DMS79 (cell line): Measurements from ENCODE around the gene PDHB.
"Not testable (repeated sequence)": the region's sequence is repeated elsewhere in the genome, so short reads cannot be mapped to it uniquely, and the experiment has no call there.

ENCODE experiments used
- DNase-seq: peaks from one replicate; lab custom pipeline; 2025; lab: John Stamatoyannopoulos, UW

The PDHB gene

DNA sequence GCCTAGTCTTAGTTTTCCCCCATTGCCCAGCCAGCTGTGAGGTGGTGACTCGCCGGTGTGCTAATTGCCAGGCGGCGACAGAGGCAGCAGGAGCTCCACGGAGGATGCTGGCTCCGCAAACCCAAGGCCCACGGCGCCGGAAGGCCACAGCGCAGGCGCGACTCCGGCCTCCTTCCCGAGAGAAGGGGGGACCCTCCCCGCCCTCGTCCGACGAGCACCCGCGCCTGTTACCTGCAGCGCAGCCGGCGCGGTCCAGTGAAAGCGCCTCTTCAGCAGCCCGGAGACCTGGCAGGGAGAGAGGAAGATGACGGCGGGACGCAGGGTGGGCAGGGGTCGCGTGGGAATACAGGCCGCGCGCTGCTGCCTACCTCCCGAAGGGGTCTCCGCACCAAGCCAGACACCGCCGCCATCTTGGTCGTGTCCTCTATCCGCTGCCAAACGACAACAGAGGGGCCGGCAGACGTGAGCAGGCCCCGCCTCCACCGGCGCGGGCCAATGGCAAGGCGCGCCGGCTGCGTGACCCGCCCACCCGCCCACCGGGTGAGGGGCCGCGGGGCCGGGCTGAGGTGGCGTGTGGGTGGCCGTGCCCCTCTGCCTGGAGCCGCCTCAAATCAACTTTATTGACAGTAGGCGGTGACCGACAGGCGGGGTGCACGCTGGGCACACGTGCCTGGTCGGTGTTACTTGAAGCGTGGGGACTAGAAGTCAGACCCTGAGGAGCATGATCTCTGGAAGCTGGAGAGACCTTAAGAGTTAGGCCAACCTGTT lies at the start of gene PDHB:
Gene PDHB, minus strand, starts transcription at position 433 of the 768 bp plus-strand sequence. Its CDS starts 23 bp downstream, at position 410.
- DNase-seq: peak; percentile 40

DNA sequence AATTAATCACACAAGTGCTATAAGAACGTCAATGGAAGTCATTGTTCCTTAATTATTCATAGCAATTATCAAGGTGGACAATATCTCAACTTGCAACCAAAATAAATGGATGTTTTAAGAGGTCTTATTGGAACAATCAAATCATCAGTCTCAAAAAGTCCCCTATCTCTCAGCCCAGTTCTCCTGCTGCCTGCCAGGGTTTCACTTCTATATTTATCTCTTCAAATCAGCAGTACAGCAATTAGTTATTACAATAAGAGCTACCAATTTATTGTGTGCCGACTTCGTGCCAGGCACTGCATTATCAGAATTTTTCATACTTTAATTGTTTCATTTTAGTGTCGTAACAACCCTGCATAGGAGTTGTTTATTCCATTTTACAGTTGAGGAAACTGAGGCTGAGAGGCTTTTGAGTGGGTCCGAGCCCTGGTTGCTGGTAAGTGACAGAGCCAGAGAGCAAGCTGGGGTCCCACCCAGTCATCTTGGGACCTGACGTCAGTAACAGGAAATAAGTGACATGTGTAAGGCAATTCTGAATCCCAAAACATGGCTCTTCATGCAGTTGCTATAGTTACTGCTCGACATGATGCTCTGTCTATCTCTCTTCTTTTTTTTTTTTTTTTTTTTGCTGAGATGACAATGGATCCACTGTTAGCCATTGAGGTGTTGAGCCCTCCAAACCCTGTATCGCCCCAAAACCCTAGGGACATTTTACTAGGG lies 49.4 kb upstream of the PDHB start:
- DNase-seq: no peak

DNA sequence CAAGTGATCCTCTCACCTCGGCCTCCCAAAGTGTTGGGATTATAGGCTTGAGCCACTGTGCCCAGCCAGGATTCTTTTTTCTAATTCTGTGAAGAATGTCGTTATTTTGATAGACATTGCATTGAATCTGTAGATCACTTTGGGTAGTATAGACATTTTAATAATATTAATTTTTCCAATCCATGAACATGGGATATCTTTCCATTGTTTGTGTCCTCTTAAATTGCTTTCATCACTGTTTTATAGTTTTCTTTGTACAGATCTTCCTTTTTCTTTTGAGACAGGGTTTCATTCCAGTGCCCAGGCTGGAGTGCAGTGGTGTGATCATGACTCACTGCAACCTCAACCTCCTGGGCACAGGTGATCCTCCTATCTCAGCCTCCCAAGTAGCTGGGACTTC lies 46.7 kb upstream of the PDHB start:
- DNase-seq: no peak

DNA sequence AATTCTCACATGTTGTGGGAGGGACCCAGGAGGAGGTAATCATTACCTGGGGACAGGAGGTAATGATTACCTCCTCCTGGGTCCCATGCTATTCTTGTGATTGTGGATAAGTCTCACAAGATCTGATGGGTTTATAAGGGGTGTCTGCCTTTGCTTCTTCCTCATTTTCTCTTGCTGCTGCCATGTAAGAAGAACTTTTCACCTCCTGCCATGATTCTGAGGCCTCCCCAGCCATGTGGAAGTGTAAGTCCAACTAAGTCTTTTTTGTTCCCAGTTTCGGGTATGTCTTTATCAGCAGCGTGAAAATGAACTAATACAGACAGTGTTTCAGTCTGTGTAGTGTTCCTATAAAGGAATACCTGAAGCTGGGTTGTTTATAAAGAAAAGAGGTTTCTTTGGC lies 45.1 kb upstream of the PDHB start:
- DNase-seq: no peak

DNA sequence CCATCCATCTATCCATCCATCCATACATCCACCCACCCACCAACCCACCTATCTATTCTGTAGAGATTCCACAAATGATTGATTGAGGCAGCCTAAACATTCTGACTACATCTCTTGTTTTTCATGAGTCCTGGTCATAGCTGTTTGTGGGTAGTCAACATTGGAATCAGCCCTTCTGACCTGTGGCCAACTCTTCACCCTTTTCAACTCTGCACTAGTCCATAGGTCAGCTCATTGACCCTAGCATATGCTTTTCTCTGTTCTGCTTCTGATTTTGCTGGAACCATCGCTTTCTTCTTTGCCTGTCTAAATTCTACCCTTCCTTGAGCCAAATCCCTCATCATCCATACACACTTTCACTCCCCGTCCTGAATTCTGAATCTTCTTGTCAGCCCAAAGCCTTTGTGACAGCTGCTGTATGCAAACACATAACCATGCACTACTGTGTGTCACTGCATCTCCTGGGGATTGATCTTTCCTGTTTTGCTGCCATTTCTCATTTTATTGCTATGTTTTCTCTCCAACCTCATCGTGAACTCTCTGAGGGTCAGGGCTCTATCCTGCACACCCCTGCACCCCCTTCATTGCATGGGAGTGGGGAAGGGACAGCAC lies 41.4 kb upstream of the PDHB start:
- DNase-seq: no peak

DNA sequence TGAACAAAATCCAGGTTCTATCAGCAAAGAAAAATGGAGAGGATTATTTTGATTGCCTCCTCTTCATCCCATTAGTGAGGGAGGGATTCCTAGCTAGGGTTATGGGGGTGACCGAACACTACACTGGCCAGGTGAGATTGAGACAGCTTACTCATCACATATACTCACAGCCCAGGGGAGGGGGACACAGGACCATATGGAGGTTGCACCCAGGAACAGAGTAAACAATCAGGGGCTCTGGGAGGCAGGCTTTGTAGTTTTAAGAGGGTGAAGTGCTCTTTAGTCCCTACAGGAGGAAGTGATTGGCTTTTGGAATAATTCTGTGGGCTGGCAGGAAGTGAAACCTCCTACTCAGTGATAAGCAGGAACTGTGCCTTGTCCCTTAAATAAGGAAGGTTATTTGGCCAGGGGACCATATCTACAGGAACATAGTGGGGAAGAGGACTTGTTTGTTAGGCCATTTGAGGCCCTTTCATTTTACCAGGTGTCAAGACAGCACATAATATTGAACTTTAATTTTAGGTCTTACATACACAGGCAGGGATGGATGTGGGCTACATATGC lies 40.8 kb upstream of the PDHB start:
- no peak for DNase-seq

DNA sequence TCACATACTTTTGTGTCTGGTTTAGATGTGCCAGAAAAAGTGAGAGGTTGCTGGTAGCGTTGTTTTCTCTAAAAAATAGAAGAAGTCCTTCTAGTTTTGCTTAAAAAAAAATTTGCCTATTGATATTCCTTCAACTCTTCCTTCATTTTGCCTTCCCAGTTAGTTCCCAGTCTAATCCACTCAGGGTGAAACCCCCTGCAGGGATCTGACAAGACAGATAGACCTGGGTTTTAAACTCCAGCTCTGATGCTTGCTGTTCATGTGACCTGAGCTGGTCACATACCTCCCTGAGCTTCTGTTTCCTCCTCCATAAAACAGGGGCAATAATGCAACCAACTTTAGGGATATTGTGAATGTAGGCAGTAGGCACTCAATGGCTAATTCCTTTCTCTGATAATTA lies 39.6 kb upstream of the PDHB start:
- no peak for DNase-seq

DNA sequence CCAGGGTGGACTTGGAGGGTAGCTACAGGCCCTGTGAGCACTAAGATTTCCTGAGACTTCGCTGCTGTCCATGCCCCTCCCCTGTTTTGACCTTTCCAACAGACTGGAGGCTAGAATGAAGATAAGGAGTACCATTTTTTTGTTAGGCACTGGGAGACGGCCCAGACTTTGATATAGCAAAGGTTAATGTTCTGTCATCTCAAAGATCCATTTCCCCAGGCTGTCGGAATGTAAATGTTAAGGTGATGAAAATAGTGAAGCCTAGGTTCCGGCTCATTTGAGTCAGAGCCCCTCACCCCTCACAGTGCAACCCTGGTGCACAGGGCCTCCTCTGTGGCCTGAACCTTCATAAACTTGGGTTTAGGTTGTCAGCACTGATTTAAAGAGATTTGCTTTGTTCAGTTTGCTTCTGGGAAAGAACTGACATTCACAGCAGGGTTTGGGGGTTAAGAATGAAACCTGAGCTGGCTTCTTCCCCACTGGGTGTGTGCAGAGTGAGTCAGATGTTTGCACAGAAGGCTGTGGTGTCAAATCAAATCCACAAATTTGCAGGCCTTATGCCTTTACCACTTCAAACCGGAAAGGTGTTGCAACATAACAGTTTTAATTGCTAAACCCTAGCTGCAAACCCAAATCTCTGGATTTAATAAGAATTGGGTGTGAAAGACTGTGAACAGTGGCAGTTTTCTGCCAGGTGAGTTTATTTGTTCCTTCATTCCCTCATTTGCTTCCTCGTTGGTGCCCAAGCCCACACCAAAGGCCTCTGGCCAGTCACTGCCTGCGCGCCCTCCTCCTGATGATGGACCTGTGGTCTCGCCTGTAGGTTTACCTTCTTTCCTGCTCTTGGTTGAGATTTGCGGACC lies 37.6 kb upstream of the PDHB start:
- peak; percentile 0 for DNase-seq

DNA sequence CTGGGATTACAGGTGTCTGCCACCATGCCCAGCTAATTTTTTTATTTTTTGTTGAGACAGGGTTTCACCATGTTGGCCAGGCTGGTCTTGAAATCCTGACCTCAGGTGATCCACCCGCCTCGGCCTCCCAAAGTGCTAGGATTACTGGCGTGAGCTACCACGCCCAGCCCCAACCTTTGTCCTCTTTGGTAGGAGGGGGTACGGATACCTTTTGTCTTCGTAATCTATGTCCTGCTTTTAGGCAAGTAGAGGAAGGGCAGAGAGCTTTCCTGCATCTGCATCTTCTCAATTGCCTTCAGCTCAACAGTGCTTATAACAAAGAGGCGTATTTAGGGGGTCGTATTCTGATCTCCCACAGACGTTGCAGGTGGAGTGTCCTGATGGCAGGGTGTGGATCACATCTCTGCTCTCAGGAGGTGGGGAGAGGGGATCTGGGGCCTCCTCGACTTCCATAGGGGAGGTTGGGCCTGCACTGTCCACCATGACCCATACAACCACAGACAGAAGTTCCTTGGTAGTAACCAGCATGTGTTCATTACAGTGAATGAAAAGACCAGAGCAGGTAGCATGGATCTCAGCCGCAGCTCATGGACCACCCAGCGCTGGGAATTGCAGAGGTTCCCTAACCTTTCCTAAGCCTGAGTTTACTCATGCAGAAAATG lies 36.9 kb upstream of the PDHB start:
- DNase-seq: no peak

DNA sequence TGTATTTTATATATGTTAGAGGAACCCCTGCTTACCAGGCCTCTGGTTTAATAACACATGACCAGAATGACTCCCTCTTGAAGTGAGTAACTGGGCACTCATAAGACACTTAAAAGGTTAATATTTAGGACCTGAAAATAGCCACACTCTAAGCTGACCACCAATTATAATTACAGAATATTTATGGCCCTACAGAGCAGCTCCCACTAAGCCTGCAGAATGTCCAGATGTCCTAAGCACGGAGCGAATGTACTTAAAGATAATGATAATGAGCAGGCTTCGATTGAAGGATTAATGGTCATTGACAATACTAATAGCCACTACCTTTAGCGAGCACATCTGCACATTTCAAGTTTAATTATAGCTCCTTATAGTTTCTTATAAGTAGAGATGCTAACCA lies 35.5 kb upstream of the PDHB start:
- DNase-seq: no peak

DNA sequence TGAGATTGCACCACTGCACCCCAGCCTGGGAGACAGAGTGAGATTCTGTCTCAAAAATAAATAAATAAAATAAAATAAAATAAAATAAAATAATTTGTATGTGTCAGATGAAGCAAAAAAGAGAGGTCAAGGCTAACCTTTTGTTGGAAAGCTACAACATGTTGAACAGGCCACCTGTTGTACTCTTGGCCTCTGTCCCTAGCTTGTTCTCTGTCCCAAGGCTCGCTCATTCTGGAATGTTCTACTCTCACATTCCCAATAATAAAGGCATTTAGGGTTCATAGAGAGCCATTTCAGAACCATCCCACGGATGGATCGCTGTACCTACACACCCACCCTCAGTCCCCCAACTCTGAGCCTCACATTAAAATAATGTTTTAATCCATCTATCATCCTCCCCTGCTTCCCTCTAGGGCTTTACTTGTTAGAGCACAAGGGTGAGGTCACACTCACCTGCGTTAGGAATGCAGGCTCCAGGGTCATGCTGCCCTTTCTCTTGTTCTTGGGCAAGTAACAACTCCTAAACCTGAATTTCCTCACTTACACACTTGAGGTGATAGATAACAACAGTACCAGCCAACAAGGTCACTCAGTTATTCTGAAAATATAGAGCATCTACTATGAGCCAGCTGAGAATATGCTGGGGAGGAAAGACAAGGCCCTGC lies 33.4 kb upstream of the PDHB start:
- DNase-seq: no peak

DNA sequence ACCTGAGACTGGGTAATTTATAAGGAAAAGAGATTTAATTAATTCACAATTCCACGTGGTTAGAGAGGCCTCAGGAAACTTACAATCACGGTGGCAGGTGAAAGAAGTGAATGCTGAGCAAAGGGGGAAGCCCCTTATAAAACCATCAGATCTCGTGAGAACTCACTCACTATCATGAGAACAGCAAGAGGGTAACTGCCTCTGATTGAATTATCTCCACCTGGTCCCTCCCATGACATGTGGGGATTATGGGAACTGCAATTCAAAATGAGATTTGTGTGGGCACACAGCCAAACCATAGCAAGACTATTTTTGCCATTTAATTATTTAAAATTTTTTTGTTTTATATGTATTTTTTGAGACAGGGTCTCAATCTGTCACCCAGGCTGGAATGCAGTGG lies 31.2 kb upstream of the PDHB start:
- no peak for DNase-seq

DNA sequence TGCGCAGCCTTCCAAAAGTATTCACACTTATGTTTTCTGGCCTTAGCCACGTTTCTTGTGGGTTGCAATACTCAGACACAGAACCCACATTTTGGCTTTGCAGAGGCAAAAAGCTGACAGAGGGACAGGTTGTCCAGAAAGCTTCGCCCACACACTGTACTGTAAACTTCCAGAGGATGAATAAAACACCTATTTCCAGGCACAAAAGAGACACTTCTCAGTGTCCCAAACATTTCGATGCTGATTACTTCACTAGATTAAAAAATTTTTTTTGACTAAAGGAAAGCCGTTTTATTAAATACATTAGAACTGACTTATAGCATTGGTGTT lies 30.3 kb upstream of the PDHB start:
- no peak for DNase-seq

DNA sequence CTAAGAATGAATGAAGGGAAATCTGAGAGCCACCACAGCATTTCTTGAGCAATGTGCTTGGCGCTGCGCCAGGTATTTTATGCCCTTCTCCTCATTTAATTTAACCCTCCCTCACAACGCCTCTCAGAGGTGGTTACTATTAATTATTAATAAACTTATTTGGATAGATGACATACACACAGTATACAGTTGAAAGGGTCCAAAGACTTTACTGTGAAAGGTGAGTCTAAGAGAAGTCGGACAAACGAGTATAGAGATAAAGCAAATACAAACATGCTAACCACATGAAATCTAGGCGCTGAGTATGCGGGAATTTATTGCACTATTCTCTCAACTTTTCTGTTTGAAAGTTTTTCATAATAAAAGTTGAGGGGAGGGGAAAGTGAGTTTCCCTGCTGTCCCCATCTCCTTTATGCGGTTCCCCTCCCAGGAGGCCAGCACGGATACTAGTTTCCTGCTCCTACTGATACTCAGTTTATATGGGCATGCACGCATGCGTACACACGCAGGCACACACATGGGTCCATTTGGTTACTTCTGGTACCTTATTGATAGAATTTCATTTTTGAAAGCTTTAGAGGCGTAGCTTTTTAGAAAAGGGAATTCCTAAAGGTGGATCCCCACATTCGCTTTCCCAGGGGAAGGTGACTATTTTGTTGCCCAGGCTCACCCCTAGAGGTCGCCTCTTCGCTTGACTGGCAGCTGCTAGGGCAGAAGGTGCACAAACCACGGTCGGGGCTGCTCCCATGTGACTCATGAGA lies 29.7 kb upstream of the PDHB start:
- DNase-seq: no peak

DNA sequence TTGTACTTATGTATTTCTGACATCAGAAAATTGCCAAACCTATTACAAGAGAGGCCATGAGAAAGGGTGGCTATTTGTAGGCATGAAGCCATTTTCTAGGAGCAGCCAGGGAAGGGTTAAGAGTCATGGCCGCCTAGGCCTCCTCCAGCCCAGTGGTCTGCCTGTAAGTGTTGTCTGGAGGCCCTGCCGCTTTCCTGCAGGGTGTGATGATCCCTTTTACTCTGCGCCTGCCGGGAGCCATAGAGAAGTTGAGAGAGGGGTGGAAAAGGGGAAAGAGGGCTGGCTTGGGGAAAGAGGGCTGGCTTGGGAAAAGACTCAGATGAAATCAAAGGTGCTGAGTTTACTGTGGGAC lies 29.2 kb upstream of the PDHB start:
- DNase-seq: no peak

DNA sequence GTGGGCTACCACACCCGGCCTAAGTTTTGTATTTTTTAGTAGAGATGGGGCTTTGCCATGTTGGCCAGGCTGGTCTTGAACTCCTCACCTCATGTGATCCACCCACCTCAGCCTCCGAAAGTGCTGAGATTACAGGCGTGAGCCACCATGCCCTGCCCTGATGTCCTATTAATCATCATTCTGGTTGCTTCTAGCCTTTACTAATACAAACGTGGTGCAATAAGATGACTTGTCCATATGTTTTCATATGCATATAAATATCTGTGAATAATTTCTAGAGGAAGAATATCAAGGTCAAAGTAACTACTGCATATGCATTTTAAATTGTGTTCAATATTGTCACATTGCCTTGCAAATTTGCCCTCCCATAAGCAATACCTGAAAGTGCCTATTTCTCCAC lies 25.5 kb upstream of the PDHB start:
- DNase-seq: no peak

DNA sequence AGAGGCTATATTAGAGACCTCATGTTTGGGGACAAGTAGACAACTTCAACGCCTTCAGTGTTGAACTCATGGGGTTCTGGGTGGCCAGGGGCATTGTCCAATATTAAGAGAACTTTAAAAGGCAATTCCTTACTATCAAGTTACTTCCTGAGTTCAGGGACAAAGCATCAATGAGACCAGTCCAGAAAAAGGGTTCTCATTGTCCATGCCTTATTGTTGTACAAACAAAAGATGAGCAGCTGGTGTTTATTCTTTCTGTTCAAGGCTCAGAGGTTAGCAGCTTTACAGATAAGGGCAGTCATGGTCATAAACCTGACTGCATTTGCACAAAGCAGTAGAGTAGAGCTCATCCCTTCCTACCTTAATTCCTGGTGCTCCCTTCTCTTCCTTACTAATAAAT lies 18.5 kb upstream of the PDHB start:
- no peak for DNase-seq

DNA sequence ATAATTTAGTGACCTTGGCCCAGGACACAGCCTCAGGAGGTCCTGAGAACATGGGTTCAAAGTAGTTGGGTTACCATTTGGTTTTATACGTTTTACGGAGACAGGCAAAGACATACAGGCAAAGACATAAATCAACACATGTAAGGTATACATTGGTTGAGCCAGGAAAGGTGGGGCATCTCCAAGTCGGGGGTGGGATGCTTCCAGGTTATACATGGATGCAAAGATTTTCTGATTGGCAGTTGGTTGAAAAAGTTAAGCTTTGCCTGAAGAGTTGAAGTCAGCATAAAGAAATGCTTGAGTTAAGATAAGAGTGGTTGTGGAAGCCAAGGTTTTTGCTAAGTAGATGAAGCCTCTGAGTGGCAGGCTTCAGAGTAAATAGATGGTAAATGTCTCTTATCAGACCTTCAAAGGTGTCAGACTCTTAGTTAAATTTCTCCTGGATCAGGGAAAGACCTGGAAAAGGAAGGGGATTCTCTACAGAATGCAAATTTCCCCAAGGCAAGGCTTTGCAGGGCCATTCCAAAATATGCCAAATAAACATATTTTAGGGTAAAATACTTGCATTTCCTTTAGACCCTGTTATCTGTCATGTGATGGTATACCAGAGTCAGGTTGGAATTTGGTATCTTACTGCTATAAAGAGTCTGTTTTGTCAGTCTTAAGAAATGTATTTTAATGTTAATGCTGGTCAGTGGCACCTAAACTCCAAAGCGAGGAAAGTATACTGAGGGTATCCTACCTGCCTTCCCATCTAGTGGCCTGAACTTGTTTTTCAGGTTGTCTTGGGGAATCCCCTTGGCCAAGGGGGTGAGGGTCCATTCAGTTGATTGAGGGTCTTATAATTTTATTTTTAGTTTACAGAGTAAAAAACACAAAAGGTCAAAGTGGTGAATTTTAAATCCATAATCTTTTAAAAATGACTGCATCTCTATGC lies 8.2 kb upstream of the PDHB start:
- no peak for DNase-seq

DNA sequence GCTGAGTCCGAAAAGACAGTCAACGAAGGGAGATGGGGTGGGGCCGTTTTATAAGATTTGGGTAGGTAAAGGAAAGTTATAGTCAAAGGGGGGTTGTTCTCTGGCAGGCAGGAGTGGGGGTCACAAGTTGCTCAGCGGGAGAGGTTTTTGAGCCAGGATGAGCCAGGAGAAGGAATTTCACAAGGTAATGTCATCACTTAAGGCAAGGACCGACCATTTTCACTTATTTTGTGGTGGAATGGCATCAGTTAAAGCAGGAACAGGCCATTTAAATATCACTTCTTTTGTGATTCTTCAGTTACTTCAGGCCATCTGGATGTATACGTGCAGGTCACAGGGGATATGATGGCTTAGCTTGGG lies 7.3 kb upstream of the PDHB start:
- DNase-seq: not testable (repeated sequence)
